Activated naive CD8-positive, alpha-beta T cell treated with anti-CD3 and anti-CD28 coated beads, Interleukin-2, amount 50 U/mL, for 24 hours (primary cell): ENCODE data around the gene UCHL3.
"Not testable (repeated sequence)": the region's sequence is repeated elsewhere in the genome, so short reads cannot be mapped to it uniquely, and the experiment has no call there.

Experiments used
- ATAC-seq: fragments of 150-1000 bp; cut with Tn5 transposase; one replicate; pipeline ENCODE4 v1.10.0; 2021
- DNase-seq: peaks from one replicate; pipeline ENCODE4 v3.0.0; 2021
- H3K27ac Mint-ChIP-seq: one replicate; pipeline ENCODE4 v1.8.0; 2021; ENCODE audit warnings: mild to moderate bottlenecking, mixed read lengths
- H3K27me3 Mint-ChIP-seq: one replicate; pipeline ENCODE4 v1.8.0; 2021; ENCODE audit warnings: mixed read lengths
- H3K36me3 Mint-ChIP-seq: one replicate; pipeline ENCODE4 v1.8.0; 2021; ENCODE audit warnings: low read depth, mixed read lengths
- H3K4me1 Mint-ChIP-seq: one replicate; pipeline ENCODE4 v1.8.0; 2021; ENCODE audit warnings: mixed read lengths
- H3K4me3 Mint-ChIP-seq: one replicate; pipeline ENCODE4 v1.8.0; 2021; ENCODE audit warnings: mild to moderate bottlenecking, moderate library complexity, mixed read lengths
- H3K9me3 Mint-ChIP-seq: one replicate; pipeline ENCODE4 v1.8.0; 2021; ENCODE audit warnings: mixed read lengths

UCHL3 gene

DNA sequence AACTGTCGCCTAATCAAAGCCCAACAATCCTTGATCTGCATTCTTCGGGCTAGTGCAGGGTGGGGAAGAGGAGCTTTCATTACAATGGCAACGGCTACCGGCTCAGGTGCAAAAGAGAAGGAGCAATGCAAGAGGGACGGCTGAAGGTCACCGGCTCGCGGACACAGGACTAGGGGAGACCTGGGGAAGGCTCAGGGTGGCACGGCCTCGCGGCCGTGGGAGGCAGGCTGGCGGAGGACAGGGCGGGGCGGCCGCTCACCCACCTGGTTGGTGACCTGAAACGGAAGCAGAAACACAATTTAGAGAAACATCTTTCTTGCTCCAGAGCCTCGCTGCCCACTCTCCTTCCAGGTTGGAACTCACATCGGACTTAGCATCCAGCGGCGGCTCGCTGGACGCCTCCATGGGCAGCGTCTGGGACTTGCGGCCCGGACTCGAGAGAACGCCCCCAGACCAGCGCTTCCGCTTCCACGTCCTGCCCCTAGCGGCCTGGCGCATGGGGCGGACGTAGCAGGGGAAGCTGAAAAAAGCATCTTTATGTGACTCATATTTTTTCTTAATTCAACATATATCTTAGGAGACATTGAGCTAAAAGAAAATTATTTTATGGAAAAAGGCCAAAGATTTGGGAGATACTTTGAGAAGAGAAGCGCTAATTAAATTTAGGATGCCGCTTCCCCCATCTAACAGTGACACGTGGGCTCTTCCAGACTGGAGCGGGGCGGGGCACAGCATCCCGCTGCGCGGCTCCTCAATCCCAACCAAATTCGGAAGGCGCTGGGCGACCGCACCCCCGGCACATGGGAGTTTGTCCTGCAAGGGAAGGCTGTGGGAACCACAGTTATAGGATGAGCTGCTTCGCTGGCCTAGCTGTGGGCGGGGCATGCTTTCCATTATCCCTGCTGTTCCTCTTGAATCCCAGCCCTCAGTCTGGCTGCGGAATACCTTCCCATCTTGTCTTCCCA is 11.9 kb upstream of the UCHL3 start, which contains the start of gene COMMD6:
Gene COMMD6 (minus strand): TSS at position 441 of the 965 bp plus-strand sequence. CDS start 36 bp downstream, at position 405.
- Mint-ChIP-seq H3K27me3 (no peaks in the 10 kb centered on the region), H3K4me3 (peak within 1 kb of the TSS; percentile 97), H3K9me3 (no peaks in the 10 kb centered on the region), H3K4me1 (peaks cover 42% of the 10 kb centered on the region), H3K36me3 (peaks cover 14% of the 10 kb centered on the region), H3K27ac (peak within 1 kb of the TSS; percentile 92)
- ATAC-seq (peak; percentile 90), DNase-seq (peak; percentile 74)

DNA sequence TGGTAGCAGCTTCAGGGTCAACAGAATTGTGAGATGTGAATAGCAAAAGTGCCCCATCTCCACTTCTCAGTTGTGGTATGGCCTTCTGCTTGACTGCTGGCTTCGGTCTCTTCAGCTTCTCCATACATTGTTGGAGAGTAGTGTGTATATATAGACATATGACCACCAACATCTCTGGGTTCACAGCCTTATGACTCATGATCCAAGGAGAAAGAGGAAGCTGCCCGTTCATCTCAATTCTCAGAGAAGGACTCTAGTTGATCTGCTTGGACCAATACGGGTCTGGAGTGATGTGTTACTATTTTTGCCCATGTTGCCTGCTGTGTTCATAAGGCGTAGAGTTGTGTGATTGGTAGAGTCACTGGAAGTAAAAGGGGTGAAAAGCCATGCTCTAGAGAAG is 8.3 kb upstream of the UCHL3 start:
- Mint-ChIP-seq H3K27me3 (no peaks in the 10 kb centered on the region), H3K4me3 (no peak overlapping the region)
- no peak for ATAC-seq

DNA sequence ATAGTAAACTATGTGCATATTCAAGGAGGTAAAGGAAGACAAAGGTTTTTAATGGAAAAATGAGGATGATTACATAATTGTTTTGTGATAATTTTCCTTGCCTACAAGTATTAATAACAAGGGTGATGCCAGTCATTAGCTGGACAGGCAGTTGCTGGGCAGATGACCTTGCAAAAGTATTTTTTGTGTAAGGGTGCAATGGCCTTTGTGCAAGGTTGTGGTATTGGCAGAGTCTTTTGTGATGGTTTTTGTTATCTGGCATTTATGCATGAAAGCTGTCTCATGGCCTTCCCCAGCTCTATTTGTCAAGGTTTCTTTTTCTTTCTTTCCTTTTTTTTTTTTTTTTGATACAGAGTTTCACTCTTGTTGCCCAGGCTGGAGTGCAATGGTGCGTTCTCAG is 7.6 kb upstream of the UCHL3 start:
- Mint-ChIP-seq H3K36me3 (no peaks in the 10 kb centered on the region), H3K4me3 (no peak overlapping the region), H3K9me3 (no peaks in the 10 kb centered on the region), H3K4me1 (peaks cover 11% of the 10 kb centered on the region), H3K27me3 (no peaks in the 10 kb centered on the region), H3K27ac (no peak overlapping the region)
- ATAC-seq, result no peak
- DNase-seq, result no peak

More for the DNA sequence above, 8.3 kb upstream of the UCHL3 start:
- no peak for DNase-seq
- Mint-ChIP-seq H3K9me3 (no peaks in the 10 kb centered on the region), H3K36me3 (peaks cover under 1% of the 10 kb centered on the region), H3K4me1 (peaks cover 17% of the 10 kb centered on the region), H3K27ac (no peak overlapping the region)

DNA sequence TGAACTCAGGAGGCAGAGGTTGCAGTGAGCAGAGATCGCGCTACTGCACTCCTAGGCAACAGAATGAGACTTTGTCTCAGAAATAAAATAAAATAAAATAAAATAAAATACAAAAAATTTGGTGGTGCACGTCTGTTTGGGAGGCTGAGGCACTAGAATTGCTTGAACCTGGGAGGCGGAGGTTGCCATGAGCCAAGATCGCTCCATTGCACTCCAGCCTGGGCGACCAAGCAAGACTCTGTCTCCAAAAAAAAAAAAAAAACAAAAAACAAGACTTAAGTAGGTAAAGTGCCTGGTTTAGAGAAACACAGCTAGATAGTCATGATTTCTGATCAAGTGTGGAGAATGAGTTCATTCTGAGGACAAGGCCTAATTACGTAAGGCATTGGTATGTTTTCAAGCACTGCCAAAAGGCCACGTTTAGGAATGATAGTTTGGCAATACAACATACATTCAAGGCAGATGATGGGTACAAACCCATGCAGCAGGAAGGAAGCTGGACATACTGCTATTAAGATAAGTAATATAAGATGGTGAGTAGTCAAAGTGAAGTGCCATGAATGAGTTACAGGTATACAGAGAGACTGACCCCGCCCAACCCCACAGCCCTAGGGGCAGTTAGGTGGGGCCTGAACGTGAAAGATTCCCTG is 4.8 kb upstream of the UCHL3 start:
- no peaks in the 10 kb centered on the region for H3K9me3 Mint-ChIP-seq
- H3K27ac Mint-ChIP-seq, result no peak overlapping the region
- DNase-seq (no peak), ATAC-seq (no peak)
- peaks cover 3% of the 10 kb centered on the region for H3K36me3 Mint-ChIP-seq
- peaks cover 9% of the 10 kb centered on the region for H3K4me1 Mint-ChIP-seq
- no peak overlapping the region for H3K4me3 Mint-ChIP-seq
- peaks cover 2% of the 10 kb centered on the region for H3K27me3 Mint-ChIP-seq

DNA sequence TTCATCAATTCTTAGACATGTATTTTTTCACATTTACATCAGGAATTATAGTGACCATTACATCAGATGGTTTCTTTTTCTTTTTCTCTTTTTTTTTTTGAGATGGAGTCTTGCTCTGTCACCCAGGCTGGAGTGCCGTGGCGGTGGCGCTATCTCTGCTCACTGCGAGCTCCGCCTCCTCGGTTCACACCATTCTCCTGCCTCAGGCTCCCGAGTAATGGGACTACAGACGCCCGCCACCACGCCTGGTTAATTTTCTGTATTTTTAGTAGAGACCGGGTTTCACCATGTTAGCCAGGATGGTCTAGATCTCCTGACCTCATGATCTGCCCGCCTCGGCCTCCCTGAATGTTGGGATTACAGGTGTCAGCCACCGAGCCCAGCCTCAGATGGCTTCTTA is 4.2 kb upstream of the UCHL3 start:
- not testable (repeated sequence) for H3K27me3 Mint-ChIP-seq, H3K4me3 Mint-ChIP-seq, H3K36me3 Mint-ChIP-seq, DNase-seq, H3K9me3 Mint-ChIP-seq, H3K27ac Mint-ChIP-seq, ATAC-seq
- H3K4me1 Mint-ChIP-seq, result peaks cover 12% of the 10 kb centered on the region

DNA sequence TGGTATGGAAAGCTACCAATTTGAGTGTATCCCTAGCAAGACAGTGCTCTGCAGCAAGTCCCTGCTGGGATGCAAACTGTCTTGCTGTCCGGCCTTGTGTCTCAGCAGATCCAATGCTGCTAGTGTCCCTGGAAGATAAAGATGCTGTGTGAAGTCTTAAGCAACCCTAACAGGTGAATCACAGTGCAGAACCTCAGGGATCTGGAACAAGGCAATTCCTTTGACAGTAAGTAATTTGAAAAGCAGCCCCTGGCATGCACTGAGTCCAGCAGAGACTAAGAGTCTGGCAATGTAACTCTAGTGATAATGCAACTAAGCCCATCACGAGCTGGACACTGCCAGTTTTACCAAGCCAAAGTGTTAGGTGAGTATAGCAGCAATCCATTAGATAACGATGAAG is 1.7 kb upstream of the UCHL3 start:
- Mint-ChIP-seq H3K27me3 (peaks cover 2% of the 10 kb centered on the region), H3K27ac (no peak overlapping the region), H3K9me3 (no peaks in the 10 kb centered on the region), H3K36me3 (peaks cover 5% of the 10 kb centered on the region), H3K4me3 (no peak overlapping the region), H3K4me1 (peaks cover 31% of the 10 kb centered on the region)
- no peak for DNase-seq
- ATAC-seq, result no peak

DNA sequence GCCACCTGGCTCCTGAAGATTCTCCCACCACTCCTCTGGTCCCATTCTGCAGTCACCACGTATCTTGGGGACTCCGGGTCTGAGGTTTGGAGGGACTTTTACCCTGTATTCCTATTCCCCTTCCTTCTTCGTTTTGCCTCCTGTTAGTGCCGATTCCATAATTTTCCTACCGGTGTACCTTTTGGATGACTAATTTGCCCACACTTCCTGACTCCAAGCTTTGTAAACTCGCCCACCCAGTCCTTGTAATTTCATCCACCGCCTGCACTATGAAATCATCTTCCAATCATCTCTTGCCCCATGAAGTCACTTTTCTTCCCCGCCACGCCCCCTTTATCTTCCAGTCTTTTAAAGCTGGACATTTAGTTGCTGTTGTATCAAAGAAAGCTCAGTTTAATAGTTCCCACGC is 572 bp downstream of the UCHL3 start:
- Mint-ChIP-seq H3K27ac (peak overlapping the region; percentile 98), H3K4me3 (peak overlapping the region; percentile 98), H3K27me3 (peaks cover 2% of the 10 kb centered on the region), H3K36me3 (peaks cover 25% of the 10 kb centered on the region), H3K4me1 (peaks cover 50% of the 10 kb centered on the region), H3K9me3 (no peaks in the 10 kb centered on the region)
- DNase-seq, result peak; percentile 33
- ATAC-seq, result peak; percentile 1

DNA sequence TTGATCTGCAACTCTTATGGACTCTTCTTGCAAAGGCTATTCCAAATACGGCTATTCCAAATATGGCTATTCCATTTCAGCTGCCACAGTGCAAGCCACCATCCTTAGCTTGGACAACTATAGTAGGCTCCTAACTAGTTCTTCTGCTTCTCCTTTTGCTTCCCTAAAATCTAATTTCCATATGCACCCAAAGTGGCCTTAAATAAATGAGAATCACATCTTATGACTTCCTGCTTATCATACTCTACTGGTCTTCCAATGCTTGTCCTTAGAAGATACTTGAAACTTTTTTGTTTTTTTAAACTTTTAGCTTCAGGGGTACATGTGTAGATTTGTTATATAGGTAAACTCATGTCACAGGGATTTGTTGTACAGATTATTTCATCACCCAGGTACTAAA is 4.9 kb downstream of the UCHL3 start:
- no peaks in the 10 kb centered on the region for H3K27me3 Mint-ChIP-seq
- H3K4me3 Mint-ChIP-seq, result no peak overlapping the region
- ATAC-seq, result no peak
- H3K36me3 Mint-ChIP-seq, result peaks cover 35% of the 10 kb centered on the region
- H3K9me3 Mint-ChIP-seq, result no peaks in the 10 kb centered on the region
- no peak for DNase-seq
- peaks cover 60% of the 10 kb centered on the region for H3K4me1 Mint-ChIP-seq
- H3K27ac Mint-ChIP-seq, result no peak overlapping the region

DNA sequence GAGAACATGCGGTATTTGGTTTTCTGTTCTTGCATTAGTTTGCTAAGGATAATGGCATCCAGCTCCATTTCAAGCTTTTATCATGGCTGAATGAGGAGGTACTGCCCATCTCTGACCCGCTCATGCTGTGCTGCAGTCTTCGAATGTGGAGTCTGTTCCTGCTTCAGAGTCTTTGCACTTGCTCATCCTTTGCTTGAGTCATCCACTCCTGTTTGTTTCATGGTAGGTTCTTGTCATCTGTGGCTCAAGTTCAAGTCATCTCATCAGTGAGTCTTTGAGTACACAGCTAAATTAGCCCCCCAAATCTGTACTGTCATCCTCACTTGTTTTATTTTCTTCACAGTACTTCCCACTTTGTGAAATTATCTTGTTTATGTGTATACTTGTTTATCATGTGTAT is 5.4 kb downstream of the UCHL3 start:
- peaks cover 61% of the 10 kb centered on the region for H3K4me1 Mint-ChIP-seq
- no peaks in the 10 kb centered on the region for H3K9me3 Mint-ChIP-seq
- H3K4me3 Mint-ChIP-seq, result no peak overlapping the region
- H3K27ac Mint-ChIP-seq, result peak overlapping the region; percentile 6
- H3K27me3 Mint-ChIP-seq, result no peaks in the 10 kb centered on the region
- ATAC-seq, result peak; percentile 80
- no peak for DNase-seq
- peaks cover 34% of the 10 kb centered on the region for H3K36me3 Mint-ChIP-seq

DNA sequence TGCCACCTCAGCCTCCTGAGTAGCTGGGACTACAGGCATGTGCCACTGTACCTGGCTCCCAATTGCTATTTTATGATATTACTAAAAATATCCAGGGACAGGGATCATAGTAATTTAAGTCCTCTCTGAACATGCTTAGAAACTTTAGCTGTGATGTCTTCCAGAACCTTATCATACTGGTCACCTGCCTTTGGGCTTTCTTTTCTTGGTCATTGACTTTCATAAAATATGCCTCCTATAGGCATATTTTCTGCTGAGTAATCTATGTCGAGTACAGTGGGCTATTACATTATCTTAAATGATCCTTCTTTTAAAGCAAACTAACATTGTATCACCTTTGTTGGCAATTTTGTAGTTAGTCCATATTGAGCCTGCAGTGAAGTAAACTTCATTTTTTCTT is 6.2 kb downstream of the UCHL3 start:
- Mint-ChIP-seq H3K27ac (no peak overlapping the region), H3K4me3 (no peak overlapping the region), H3K9me3 (no peaks in the 10 kb centered on the region), H3K36me3 (peaks cover 37% of the 10 kb centered on the region), H3K27me3 (no peaks in the 10 kb centered on the region), H3K4me1 (peaks cover 53% of the 10 kb centered on the region)
- no peak for ATAC-seq
- no peak for DNase-seq

DNA sequence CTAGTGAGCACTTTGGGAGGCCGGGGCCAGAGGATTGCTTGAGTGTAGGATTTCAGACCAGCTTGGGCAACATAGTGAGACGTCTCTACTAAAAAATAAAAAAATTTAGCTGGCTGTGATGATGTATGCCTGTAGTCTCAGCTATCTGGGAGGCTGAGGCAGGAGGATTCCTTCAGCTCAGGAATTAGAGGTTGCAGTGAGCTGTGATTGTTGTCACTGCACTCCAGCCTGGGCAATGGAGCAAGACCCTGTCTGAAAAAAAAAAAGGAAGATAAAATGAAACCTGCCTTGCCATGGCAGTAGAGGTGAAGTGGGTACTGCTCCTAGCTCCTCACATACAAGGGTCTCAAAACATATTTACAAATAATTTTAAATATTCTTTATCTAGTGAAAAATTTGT is 7.4 kb downstream of the UCHL3 start:
- no peaks in the 10 kb centered on the region for H3K27me3 Mint-ChIP-seq
- no peak overlapping the region for H3K27ac Mint-ChIP-seq
- no peak for ATAC-seq
- no peak for DNase-seq
- peaks cover 40% of the 10 kb centered on the region for H3K36me3 Mint-ChIP-seq
- peaks cover 43% of the 10 kb centered on the region for H3K4me1 Mint-ChIP-seq
- H3K9me3 Mint-ChIP-seq, result no peaks in the 10 kb centered on the region
- H3K4me3 Mint-ChIP-seq, result no peak overlapping the region

DNA sequence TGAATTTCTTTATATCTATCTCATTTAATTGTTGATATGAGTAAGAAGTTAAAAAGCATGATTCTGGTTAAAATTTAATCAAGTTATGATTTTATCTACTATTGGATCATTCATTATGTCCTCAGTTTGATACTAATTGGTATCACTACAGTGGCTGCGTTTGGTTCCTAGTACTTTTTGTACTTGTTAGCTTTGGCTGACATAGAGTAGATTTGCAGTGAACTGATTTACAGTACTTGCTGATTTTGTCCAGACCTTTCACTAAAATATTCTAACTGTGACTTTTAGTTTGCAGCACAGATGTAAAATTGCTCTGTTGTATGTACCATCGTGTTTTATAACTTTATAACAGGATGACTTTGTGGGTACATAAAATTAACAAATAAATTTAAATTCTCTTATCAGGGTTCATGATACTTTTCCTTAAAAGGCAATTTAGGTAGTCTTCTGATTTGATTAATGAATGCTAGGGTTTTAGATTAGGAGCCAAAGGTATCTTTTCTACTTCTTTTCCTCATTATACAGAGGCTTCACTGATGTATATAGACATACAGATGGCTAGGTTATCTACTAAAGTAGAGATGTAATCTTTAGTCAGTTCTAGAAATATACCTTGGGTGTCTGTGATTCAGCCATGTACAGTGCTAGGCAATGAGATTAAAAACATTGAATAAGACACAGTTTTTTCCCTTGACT is 8.7 kb downstream of the UCHL3 start:
- Mint-ChIP-seq H3K4me1 (peaks cover 35% of the 10 kb centered on the region), H3K36me3 (peaks cover 40% of the 10 kb centered on the region), H3K27me3 (no peaks in the 10 kb centered on the region), H3K4me3 (no peak overlapping the region), H3K27ac (peak overlapping the region; percentile 70), H3K9me3 (no peaks in the 10 kb centered on the region)
- no peak for DNase-seq
- no peak for ATAC-seq

DNA sequence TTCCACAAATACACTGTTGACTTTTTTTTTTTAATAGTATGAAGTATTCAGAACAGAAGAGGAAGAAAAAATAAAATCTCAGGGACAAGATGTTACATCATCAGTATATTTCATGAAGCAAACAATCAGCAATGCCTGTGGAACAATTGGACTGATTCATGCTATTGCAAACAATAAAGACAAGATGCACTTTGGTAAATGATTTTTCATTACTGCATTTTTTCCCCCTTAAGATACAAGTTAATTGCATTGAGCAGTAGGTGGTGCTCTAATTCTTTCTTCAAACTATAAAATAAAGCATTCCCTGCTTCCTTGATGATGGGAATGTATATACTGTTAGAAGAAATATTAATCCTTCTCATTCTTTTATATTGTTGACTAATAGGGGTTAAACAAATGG is 17.1 kb downstream of the UCHL3 start:
- Mint-ChIP-seq H3K4me1 (no peaks in the 10 kb centered on the region), H3K4me3 (no peak overlapping the region), H3K27me3 (no peaks in the 10 kb centered on the region), H3K9me3 (no peaks in the 10 kb centered on the region), H3K27ac (no peak overlapping the region), H3K36me3 (peaks cover 34% of the 10 kb centered on the region)
- DNase-seq, result no peak
- ATAC-seq, result no peak

DNA sequence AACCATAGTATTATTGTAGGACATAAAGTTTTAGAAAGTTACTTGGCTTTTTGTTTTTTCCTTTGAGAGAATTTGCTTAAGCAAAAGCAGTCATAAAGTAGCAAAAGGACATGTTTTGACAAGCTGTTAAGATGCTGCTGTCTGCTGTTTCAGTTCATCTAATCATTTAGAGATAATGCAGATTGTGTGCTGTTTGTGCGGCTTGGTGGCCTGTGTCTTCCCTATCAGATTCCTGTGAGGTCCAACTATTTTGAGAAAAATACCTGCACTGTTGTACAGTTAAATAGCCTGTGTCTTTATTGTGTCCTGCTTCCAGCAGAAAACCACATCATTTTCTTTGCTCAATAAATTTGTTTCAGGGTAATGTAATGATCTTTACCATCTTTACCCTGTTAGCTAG is 20.0 kb downstream of the UCHL3 start:
- H3K36me3 Mint-ChIP-seq, result peaks cover 55% of the 10 kb centered on the region
- no peaks in the 10 kb centered on the region for H3K9me3 Mint-ChIP-seq
- DNase-seq (no peak), ATAC-seq (no peak)
- H3K4me1 Mint-ChIP-seq, result no peaks in the 10 kb centered on the region
- H3K4me3 Mint-ChIP-seq, result no peak overlapping the region
- H3K27ac Mint-ChIP-seq, result no peak overlapping the region
- no peaks in the 10 kb centered on the region for H3K27me3 Mint-ChIP-seq
